Cortex of kidney (tissue), 1 donor: ENCODE results near the gene ZNF629.
"Not testable (repeated sequence)": the region's sequence is repeated elsewhere in the genome, so short reads cannot be mapped to it uniquely, and the experiment has no call there.

Experiments used
- DNase-seq: peaks from one replicate; lab custom pipeline; 2025; lab: John Stamatoyannopoulos, UW

ZNF629 gene

DNA sequence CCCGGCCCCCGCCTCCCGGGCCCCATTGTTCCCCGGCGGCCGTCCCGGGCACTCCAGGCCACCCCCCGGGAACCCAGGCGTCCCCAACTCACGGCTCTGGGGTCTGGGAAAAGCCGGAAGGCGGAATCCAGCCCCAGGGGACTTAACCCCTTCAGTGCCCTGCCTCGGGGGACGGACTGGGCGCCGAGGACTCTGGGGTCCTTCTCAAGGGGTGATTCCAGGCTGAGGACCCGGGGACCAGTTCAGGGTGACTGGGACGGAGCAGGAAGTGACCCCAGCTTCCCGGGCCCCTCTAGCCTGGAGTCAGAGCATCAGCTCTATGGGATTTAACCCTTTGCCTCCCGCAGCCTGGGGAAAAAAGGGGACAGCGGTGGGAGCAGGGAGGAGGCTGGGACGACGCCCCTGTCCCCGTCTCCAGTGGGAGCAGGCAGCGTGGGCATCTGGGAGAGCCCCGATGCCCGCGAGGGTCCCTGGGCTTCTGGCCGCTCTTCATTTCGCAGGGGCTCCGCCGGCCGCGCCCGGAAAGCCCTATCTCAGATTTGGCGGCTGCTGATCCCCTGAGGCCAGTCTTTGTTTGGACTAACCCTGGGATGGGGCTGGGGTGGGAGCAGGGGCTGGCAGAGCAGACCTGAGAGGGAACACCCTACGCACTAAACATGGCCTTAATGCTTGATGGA, at the start of gene ZNF629:
Gene ZNF629 (minus strand): TSS at position 270 of the 677 bp plus-strand sequence. CDS start 2,723 bp downstream, outside the sequence.
- DNase-seq: no peak

DNA sequence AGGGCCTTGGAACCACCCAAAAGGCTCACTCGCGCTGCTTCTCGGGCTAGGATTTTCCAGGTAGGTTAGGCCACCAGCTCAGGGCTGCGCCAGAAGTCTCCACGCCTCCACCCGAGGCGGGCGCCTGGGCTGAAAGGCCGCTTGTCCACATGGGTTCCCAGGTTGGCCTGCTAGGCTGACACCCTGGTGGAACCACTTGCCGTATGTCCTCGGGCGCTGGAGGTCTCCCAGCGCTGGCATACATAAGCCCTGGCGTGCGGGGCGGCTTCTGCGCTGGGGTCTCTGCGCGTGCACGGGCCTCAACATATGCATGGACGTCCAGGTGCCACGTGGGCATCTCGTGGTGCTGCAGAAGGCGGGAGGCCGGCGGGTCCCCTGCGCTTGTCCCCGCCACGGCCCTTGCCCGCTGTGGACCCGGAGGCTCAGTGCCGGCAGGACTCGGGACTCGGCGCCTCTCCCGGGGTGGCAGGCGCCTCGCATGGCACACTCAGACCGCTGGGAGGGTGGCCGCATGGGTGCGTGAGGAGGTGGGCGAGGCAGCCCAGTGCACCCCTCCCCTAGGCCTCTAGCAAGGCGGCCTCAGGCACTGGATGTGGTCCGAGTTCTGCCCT, 47.2 kb upstream of the ZNF629 start:
- DNase-seq: no peak

DNA sequence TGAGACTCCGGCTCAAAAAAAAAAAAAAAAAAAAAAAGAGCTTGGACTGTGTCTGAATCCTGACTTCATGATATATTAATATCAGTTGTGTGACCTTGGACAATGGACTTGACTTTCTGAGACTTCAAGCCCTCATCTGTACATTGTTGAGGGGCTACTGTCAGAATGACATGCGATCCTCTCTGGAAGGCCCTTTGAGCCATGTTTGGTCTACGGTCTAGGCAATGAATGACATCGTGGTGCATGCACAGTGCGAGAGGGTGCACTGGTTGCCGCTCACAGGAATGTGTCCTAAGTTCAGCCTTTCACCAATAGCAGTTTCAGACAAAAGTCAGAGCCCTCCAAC, 43.0 kb upstream of the ZNF629 start:
- DNase-seq: no peak

- DNase-seq: no peak
Observed at GRCh38 chr16:30829130-30830071, 42.4 kb upstream of the ZNF629 start.

- DNase-seq: no peak
Observed at GRCh38 chr16:30821891-30822290, 34.9 kb upstream of the ZNF629 start.

- not testable (repeated sequence) for DNase-seq
Observed at GRCh38 chr16:30821441-30821840, 34.4 kb upstream of the ZNF629 start.

DNA sequence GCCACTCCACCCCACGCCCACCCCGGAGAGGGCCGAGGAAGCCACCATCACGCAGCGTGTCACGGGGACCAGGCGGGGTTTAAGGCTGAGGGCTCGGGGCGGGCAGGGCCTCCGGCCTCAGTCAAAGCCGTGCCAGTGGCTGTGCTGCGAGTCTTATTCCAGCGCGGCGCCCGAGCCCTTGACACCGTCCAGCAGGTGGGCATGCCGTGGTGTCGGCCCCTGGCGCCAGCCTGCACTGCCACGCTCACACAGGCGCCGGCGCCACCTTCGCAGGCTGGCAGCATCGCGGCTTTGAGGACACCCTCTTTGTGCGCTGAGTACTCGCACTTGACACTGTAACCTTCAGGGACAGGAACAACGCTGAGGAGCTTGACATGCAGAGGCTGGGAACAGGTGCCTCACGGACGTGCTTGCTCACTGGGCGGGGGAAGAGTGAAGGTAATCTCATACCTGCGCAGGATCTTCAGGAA, 34.0 kb upstream of the ZNF629 start:
- DNase-seq: no peak

DNA sequence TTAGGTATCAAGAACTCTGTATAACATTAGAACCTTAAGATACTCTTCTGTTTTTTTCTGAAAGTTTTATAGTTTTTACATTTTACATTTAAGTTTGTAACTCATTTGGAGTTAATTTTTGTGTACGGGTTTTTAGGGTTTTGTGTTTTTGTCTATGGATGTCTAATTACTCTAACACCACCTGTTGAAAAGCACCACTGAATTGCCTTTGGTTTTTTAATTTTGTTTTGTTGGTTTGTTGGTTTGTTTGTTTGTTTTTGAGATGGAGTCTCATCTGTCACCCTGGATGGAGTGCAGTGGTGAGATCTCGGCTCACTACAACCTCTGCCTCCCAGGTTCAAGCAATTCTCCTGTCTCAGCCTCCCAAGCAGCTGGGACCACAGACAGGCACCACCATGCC, 29.8 kb upstream of the ZNF629 start:
- DNase-seq: no peak

DNA sequence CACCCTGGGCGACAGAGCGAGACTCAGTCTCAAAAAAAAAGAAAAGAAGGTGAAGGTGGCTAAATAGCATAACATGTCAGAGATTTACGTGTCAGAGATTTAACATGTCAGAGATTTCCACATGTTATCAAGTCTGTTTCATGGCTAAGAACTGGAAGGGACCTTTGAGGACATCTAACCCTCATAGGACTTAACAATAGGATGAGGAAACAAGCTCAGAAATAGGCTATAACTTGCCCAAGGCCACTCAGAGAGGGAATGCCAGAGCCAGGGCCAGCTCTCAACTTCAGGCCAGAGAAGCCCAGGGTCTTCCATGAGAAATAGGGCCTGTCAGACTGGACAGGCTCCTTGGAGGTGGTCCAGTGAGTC, 26.8 kb upstream of the ZNF629 start:
- DNase-seq: no peak

DNA sequence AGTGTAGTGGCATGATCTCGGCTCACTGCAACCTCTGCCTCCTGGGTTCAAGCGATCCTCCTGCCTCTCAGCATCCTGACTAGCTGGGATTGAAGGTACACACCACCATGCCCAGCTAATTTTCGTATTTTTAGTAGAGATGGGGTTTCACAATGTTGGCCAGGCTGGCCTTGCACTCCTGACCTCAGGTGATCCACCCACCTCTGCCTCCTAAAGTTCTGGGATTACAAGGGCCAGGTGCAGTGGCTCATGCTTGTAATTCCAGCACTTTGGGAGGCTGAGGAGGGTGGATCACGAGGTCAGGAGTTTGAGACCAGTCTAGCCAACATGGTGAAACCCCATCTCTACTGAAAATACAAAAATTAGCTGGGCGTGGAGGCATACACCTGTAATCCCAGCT, 22.7 kb upstream of the ZNF629 start:
- not testable (repeated sequence) for DNase-seq

DNA sequence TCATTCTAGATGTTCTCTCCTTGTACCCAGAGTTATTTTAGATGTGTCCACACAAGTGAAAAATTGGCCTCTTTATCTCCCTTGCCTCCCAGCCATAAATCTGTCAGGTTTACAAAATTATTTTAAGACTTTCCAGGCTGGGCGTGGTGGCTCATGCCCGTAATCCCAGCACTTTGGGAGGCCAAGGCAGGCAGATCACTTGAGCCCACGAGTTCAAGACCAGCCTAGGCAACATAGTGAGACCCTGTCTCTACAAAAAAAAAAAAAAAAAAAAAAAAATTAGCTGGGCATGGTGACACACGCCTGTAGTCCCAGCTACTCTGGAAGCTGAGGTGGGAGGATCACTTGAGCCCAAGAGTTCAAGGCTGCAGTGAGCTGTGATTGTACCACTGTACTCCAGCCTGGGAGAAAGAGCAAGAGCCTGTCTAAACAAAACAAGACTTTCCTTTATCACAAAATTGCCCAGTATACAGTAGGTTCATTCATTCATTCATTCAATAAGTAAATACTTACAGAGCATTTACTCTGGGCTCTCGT, 22.0 kb upstream of the ZNF629 start:
- DNase-seq: not testable (repeated sequence)

DNA sequence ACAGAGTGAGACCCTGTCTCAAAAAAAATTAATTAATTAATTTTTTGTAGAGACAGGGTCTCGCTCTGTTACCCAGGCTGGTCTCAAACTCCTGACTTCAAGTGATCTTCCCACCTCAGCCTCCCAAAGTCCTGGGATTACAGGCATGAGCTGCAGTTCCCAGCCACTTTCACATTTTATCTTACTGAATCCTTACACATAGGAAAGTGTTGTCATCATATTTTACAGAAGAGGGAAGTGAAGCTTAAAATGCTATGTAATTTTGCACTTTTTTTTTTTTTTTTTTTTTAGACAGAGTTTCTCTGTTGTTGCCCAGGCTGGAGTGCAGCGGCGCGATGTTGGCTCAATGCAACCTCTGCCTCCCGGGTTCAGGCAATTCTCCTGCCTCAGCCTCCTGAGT, 21.1 kb upstream of the ZNF629 start:
- no peak for DNase-seq

- no peak for DNase-seq
Observed at GRCh38 chr16:30805370-30806169, 18.6 kb upstream of the ZNF629 start.

DNA sequence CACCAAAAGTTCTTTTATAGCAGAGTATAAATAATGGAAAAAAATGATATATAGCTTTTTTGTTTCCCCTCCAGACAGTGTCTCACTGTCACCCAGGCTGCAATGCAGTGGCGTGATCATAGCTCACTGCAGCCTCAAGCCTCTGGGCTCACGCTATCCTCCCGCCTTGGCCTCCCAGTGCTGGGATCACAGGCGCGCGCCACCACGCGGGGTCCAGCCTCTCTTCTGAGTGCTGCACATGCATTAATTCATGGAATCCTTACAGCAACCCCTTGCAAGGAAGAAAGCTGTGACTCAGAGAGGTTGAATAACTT, 18.0 kb upstream of the ZNF629 start:
- DNase-seq: no peak

GRCh38 chr16:30802936-30803335, 15.9 kb upstream of the ZNF629 start:
- no peak for DNase-seq

DNA sequence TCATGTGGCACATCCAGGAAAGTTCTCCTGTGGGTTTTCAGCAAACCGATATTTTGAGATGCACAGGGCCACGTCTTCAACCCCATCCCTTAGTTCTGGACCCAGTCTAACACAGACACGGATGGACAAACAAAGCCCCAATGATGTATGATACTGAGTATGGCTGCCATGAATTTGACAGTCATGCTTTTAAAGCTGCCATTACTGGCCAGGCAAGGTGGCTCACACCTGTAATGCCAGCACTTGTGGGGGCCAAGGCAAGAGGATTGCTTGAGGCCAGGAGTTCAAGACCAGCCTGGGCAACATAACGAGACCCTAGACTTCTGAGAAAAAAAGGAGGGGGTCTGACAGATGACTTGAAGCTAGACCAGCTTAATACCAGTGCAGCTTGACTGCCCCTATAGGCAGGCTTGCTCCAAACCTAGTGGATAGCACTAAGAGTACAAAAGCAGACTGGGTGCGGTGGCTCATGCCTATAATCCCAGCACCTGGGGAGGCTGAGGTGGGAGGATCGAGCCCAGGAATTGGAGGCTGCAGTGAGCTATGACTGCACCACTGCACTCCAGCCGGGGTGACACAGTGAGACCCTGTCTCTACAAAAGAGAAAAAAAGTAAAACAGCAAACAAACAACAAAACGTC, 10.8 kb upstream of the ZNF629 start:
- no peak for DNase-seq

DNA sequence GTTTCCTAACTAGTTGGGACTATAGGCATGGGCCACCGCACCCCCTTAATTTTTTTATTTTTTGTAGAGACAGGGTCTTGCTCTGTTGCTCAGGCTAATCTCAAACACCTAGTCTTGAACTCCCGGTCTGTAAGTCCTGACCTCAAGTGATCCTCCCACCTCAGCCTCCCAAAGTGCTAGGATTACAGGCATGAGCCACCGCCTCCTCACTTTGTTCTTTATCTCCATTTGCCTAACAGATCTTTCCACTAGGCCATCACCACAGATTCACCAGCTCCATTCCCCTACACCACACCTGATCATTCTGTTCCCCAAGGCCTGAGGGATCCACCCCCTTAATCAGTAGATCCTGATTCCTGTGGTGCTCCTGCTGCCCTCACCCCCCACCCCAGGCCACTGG, 7.6 kb upstream of the ZNF629 start:
- DNase-seq: no peak

GRCh38 chr16:30793508-30794069, 6.6 kb upstream of the ZNF629 start:
- no peak for DNase-seq

- DNase-seq: no peak
Observed at GRCh38 chr16:30787613-30788378, 791 bp upstream of the ZNF629 start.
